ENCODE measurements around the gene HEXA.
"Not testable (repeated sequence)": the region's sequence is repeated elsewhere in the genome, so short reads cannot be mapped to it uniquely, and the experiment has no call there.

Gene HEXA

DNA sequence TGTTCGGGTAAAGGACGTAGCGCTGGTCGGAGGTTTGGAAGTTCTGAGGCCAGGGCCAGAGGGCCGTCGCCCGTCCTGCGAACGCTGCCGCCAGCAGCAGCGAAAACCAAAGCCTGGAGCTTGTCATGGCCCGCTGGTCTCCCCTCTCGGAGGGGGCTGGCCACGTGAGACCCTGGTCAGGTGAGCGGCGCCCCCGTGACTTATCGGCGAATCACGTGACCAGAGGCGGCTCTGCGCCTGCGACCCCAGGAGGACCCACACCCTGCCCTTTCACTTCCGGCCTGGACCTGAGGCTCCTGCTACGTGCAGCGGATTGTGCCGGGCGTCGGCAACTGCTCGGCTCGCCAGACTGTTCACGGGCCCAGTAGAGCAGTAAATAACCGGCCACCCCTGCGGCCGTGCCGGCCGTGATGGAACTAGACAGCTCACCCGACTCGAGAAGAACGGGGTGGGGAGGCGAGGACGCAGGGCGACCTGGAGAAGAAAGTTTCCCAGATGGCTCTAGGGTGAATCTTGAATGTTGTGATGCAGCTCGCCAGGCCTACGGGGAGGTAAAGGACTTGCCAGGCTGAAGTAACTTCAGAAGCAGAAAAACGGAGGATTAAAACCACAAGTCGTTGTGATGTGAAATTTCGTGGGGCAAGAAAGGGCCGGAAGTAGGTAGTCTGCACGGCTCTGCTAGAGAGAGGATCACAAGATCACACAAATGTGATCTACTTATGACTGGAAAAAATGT lies at the start of gene HEXA:
TSS of gene HEXA (minus strand) at position 169 of the 736 bp plus-strand sequence. CDS start at position 127, 42 bp downstream.
- H3K9me3 Mint-ChIP-seq, result no peaks in the 10 kb centered on the region
- peaks cover 28% of the 10 kb centered on the region for H3K36me3 Mint-ChIP-seq (ENCODE audit: insufficient read depth)
- ATAC-seq (replicated peaks; ENCODE audit: extremely low read depth, poor library complexity, severe bottlenecking), result peak; percentile 85
- H3K4me1 Mint-ChIP-seq, result peaks cover 39% of the 10 kb centered on the region
- peak; percentile 97 to 99 for DNase-seq (ENCODE audit: low spot score in 2 of 2)
- H3K27me3 Mint-ChIP-seq, result no peaks in the 10 kb centered on the region
- peak within 1 kb of the TSS; percentile 97 for H3K27ac Mint-ChIP-seq (ENCODE audit: low read depth)
- H3K4me3 Mint-ChIP-seq, result peak within 1 kb of the TSS; percentile 92

DNA sequence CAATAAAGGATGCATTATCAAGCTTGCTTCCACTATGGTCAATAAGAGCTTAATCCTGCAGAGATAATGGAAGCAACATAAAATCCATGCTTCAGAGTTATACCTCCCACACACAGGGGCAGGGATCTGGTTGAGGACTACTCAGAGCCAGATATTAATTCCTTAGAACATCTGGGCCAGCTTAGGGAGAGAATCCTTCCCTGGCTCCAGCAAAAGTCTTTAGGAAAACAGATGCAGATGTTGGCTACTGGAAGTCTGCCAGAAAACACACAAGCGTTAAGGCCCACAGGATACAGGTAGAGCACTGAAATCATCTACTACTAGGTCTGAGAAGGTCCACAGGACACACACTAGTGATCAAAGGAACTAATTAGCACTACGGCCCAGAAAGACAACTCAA lies 47.4 kb upstream of the HEXA start:
- H3K4me3 Mint-ChIP-seq, result no peak overlapping the region
- peaks cover 11% of the 10 kb centered on the region for H3K9me3 Mint-ChIP-seq
- ATAC-seq (replicated peaks; ENCODE audit: extremely low read depth, poor library complexity, severe bottlenecking) (no peak), DNase-seq (ENCODE audit: low spot score in 2 of 2) (no peak)
- no peaks in the 10 kb centered on the region for H3K4me1 Mint-ChIP-seq
- no peaks in the 10 kb centered on the region for H3K36me3 Mint-ChIP-seq (ENCODE audit: insufficient read depth)
- no peak overlapping the region for H3K27ac Mint-ChIP-seq (ENCODE audit: low read depth)
- H3K27me3 Mint-ChIP-seq, result no peaks in the 10 kb centered on the region

DNA sequence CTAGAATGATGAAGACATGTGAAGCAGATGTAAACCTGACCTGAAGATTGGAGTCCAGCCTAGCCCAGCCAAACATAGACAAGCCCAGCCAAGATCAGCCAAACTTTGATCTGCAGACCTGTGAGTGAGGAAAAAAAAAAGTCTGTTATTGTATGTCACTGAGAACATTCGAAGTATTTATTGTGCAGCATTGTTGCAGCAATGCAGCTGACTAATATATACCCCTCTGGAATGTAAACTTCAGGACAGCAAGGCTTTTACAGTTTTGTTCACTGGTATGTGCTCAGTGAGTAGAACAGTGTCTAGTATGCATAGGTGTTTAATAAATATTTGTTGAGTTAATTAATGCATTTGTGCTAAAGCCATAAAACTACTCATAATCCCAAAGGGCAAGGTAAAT lies 45.7 kb upstream of the HEXA start:
- DNase-seq (ENCODE audit: low spot score in 2 of 2) (no peak), ATAC-seq (replicated peaks; ENCODE audit: extremely low read depth, poor library complexity, severe bottlenecking) (no peak)
- H3K9me3 Mint-ChIP-seq, result peaks cover 6% of the 10 kb centered on the region
- H3K27me3 Mint-ChIP-seq, result peaks cover 8% of the 10 kb centered on the region
- no peaks in the 10 kb centered on the region for H3K4me1 Mint-ChIP-seq
- no peak overlapping the region for H3K27ac Mint-ChIP-seq (ENCODE audit: low read depth)
- H3K36me3 Mint-ChIP-seq (ENCODE audit: insufficient read depth), result no peaks in the 10 kb centered on the region
- H3K4me3 Mint-ChIP-seq, result no peak overlapping the region

DNA sequence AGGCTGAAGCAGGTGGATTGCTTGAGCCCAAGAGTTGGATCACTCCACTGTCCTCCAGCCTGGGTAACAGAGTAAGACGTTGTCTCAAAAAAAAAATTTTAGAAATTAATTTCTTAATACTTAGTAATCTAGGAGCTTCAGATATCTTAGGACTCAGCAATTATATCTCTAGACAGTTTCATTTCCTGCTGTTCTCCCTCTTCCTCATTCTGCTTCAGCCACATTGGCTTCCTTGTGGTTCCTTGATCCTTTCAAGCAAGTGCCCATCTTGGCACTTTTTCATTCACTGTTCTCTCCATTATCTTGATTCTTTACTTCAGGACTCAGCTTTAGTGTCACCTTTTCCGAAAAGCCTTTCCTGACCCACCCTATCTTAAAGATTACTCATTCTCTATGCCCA lies 44.8 kb upstream of the HEXA start:
- ATAC-seq (replicated peaks; ENCODE audit: extremely low read depth, poor library complexity, severe bottlenecking) (no peak), DNase-seq (ENCODE audit: low spot score in 2 of 2) (no peak)
- no peak overlapping the region for H3K4me3 Mint-ChIP-seq
- H3K4me1 Mint-ChIP-seq, result no peaks in the 10 kb centered on the region
- H3K27ac Mint-ChIP-seq (ENCODE audit: low read depth), result no peak overlapping the region
- H3K36me3 Mint-ChIP-seq (ENCODE audit: insufficient read depth), result no peaks in the 10 kb centered on the region
- H3K9me3 Mint-ChIP-seq, result no peaks in the 10 kb centered on the region
- H3K27me3 Mint-ChIP-seq, result peaks cover 8% of the 10 kb centered on the region

DNA sequence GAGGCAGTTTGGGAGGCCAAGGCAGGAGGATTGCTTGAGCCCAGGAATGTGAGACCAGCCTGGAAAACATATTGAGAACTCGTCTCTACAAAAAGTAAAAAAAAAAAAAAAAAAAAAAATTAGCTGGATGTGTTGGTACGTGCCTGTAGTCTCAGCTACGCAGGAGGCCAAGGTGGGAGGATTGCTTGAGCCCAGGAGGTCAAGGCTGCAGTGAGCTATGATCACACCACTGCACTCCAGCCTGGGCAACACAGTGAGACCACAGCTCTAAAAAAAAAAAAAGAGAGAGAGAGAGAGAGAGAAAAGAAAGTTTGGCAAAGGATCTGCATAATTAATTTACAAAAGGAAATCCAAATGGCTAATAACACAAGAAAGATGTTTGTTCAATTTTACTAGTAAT lies 44.0 kb upstream of the HEXA start:
- not testable (repeated sequence) for ATAC-seq (replicated peaks; ENCODE audit: extremely low read depth, poor library complexity, severe bottlenecking); H3K27me3 Mint-ChIP-seq; DNase-seq (ENCODE audit: low spot score in 2 of 2); H3K36me3 Mint-ChIP-seq (ENCODE audit: insufficient read depth); H3K27ac Mint-ChIP-seq (ENCODE audit: low read depth); H3K9me3 Mint-ChIP-seq; H3K4me3 Mint-ChIP-seq; H3K4me1 Mint-ChIP-seq

DNA sequence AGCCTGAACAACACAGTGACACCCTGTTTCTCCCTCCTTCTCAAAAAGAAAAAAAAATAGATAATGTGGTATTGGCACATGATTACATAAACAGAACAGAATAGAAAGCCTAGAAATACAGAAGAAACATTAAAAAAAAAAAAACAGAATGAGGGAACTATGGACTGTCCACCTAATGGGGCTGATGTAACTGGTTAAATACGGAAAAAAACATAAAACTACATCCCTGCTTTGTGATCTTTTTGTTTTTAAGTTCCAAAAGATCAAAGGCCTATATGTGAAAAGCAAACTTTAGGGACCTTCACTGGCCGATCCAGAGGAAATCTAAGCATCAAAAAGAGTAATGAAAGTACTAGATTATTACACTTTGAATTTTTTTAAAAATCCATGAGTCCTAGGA lies 39.5 kb upstream of the HEXA start:
- ATAC-seq (replicated peaks; ENCODE audit: extremely low read depth, poor library complexity, severe bottlenecking) (no peak), DNase-seq (ENCODE audit: low spot score in 2 of 2) (no peak)
- Mint-ChIP-seq H3K4me1 (no peaks in the 10 kb centered on the region), H3K4me3 (no peak overlapping the region), H3K27me3 (peaks cover 40% of the 10 kb centered on the region), H3K36me3 (ENCODE audit: insufficient read depth) (peaks cover 1% of the 10 kb centered on the region), H3K27ac (ENCODE audit: low read depth) (no peak overlapping the region), H3K9me3 (no peaks in the 10 kb centered on the region)

DNA sequence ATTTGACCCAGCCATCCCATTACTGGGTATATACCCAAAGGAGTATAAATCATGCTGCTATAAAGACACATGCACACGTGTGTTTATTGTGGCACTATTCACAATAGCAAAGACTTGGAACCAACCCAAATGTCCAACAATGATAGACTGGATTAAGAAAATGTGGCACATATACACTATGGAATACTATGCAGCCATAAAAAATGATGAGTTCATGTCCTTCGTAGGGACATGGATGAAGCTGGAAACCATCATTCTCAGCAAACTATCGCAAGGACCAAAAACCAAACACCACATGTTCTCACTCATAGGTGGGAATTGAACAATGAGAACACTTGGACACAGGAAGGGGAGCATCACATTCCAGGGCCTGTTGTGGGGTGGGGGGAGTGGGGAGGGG lies 37.5 kb upstream of the HEXA start:
- not testable (repeated sequence) for H3K4me1 Mint-ChIP-seq; H3K9me3 Mint-ChIP-seq; ATAC-seq (replicated peaks; ENCODE audit: extremely low read depth, poor library complexity, severe bottlenecking); H3K27ac Mint-ChIP-seq (ENCODE audit: low read depth); H3K4me3 Mint-ChIP-seq; H3K36me3 Mint-ChIP-seq (ENCODE audit: insufficient read depth); DNase-seq (ENCODE audit: low spot score in 2 of 2)
- H3K27me3 Mint-ChIP-seq, result peaks cover 59% of the 10 kb centered on the region

DNA sequence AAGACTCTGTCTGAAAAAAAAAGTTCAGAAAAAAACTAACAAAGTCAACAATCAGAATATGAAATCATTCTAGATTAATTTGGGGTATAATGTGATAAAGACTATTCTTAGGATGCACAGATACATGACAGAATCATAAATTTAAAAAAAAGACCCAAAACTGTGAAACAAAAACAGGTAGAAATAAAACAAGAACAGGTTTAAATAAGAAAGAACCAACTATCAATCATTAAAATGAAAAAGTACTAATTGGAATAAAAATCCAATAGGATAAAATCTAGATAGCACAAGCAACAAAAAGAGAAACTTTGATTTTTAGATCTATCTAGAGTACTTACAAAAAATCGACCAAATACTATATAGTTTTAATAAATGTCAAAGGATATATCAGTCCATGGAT lies 35.7 kb upstream of the HEXA start:
- Mint-ChIP-seq H3K27me3 (peaks cover 70% of the 10 kb centered on the region), H3K4me1 (no peaks in the 10 kb centered on the region), H3K27ac (ENCODE audit: low read depth) (no peak overlapping the region), H3K9me3 (no peaks in the 10 kb centered on the region), H3K4me3 (no peak overlapping the region), H3K36me3 (ENCODE audit: insufficient read depth) (peaks cover 1% of the 10 kb centered on the region)
- no peak for ATAC-seq (replicated peaks; ENCODE audit: extremely low read depth, poor library complexity, severe bottlenecking)
- no peak for DNase-seq (ENCODE audit: low spot score in 2 of 2)

DNA sequence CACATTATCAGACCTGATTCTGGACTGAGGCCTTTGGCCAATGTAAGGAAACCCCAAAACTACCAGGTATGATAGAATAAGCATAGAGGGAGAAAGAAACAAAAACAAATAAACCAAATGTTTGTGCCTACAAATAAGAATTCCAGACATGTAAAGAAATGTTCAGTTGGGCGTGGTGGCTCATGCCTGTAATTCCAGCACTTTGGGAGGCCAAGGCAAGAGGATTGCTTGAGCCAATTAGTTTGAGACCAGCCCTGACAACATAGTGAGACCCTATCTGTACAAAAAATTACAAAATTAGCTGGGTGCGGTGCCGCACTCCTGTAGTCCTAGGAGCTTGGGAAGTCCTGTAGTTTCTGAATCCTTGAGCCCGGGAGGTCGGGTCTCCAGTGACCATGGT lies 35.3 kb upstream of the HEXA start:
- no peak overlapping the region for H3K4me3 Mint-ChIP-seq
- peaks cover 74% of the 10 kb centered on the region for H3K27me3 Mint-ChIP-seq
- DNase-seq (ENCODE audit: low spot score in 2 of 2) (no peak), ATAC-seq (replicated peaks; ENCODE audit: extremely low read depth, poor library complexity, severe bottlenecking) (no peak)
- no peak overlapping the region for H3K27ac Mint-ChIP-seq (ENCODE audit: low read depth)
- no peaks in the 10 kb centered on the region for H3K9me3 Mint-ChIP-seq
- peaks cover 1% of the 10 kb centered on the region for H3K36me3 Mint-ChIP-seq (ENCODE audit: insufficient read depth)
- H3K4me1 Mint-ChIP-seq, result no peaks in the 10 kb centered on the region

DNA sequence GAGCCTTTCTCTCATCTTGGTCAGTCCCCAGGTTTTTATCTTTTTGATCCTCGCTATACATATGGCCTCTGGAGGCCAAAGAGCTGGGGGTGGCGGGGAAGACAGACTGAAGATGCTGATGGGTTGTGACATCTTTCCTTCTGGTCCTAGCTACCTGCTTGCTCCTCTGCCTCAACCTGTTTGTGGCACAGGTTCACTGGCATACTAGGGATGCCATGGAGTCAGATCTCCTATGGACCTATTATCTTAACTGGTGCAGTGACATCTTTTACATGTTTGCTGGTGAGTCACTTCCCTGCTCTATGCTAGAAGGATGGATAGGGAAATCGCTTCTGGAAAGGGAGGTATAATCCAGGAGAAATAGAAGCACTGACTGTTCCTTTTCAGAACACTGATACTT lies 31.1 kb upstream of the HEXA start:
- H3K27me3 Mint-ChIP-seq, result peaks cover 94% of the 10 kb centered on the region

DNA sequence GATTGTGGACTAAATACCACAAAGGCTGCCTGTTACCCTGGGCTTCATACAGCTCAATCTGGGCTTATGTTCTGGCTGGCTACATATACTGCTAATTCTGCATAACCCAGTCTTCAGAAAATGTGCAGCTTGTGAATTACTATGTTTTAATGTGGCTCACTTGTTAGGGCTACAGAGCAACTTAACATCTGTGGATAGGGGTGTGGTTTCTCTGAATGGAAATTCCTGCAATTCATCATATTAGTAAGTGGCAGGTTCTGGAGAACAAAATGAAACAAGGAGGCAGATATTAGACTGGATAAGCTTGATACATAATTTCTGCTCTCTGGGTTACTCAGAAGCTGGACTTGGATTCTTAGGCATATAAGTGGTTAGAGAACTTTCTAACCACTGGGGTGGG lies 29.0 kb upstream of the HEXA start:
- Mint-ChIP-seq H3K9me3 (no peaks in the 10 kb centered on the region), H3K27ac (ENCODE audit: low read depth) (no peak overlapping the region), H3K27me3 (peaks cover 76% of the 10 kb centered on the region), H3K4me1 (no peaks in the 10 kb centered on the region), H3K36me3 (ENCODE audit: insufficient read depth) (peaks cover 3% of the 10 kb centered on the region), H3K4me3 (no peak overlapping the region)
- ATAC-seq (replicated peaks; ENCODE audit: extremely low read depth, poor library complexity, severe bottlenecking) (no peak), DNase-seq (ENCODE audit: low spot score in 2 of 2) (no peak)

More for the DNA sequence above, 31.1 kb upstream of the HEXA start:
- H3K27ac Mint-ChIP-seq (ENCODE audit: low read depth), result no peak overlapping the region
- no peaks in the 10 kb centered on the region for H3K9me3 Mint-ChIP-seq
- ATAC-seq (replicated peaks; ENCODE audit: extremely low read depth, poor library complexity, severe bottlenecking), result no peak
- H3K4me3 Mint-ChIP-seq, result no peak overlapping the region
- no peaks in the 10 kb centered on the region for H3K4me1 Mint-ChIP-seq
- peaks cover 3% of the 10 kb centered on the region for H3K36me3 Mint-ChIP-seq (ENCODE audit: insufficient read depth)
- DNase-seq (ENCODE audit: low spot score in 2 of 2), result no peak

DNA sequence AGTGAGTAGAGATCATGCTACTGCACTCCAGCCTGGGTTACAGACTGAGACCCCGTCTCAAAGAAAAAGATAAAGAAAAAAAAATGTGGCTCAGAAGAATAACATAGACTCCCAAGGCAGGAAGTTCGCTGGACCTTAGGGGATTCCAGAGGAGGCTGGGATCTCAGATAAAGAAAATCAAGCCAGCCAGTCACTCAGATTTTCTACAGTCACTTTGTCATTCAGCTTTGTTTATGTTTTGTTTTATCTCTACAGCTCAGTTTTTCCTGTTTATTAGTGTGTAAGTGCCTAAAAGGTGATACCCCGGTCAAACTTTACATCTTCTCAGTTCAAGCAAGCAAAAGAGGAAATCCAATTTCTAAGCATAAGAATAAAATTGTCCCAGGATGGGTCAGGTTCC lies 28.5 kb upstream of the HEXA start:
- no peak for DNase-seq (ENCODE audit: low spot score in 2 of 2)
- H3K36me3 Mint-ChIP-seq (ENCODE audit: insufficient read depth), result peaks cover 3% of the 10 kb centered on the region

DNA sequence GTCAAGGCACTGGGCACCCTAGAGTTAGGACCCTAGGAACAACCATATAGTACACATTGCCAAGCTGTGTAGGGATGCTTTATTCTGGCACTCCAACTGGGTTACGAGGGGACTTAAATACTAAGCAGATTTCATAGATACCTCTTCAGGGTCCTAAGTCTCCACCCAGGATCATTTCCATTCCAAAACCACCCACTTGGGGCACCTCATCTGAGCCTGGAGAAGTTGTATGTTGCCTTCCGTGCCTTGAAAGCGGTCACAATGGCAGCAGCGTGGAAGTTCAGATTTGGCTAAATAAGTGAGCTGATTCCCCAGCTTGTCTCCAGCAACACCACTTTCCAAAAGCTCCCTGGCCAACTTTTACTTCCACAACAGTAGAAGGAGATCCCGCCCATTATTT lies 26.9 kb upstream of the HEXA start:
- DNase-seq (ENCODE audit: low spot score in 2 of 2), result no peak
- H3K27me3 Mint-ChIP-seq, result peaks cover 68% of the 10 kb centered on the region
- H3K9me3 Mint-ChIP-seq, result no peaks in the 10 kb centered on the region
- ATAC-seq (replicated peaks; ENCODE audit: extremely low read depth, poor library complexity, severe bottlenecking), result no peak
- H3K27ac Mint-ChIP-seq (ENCODE audit: low read depth), result no peak overlapping the region
- no peak overlapping the region for H3K4me3 Mint-ChIP-seq
- H3K36me3 Mint-ChIP-seq (ENCODE audit: insufficient read depth), result peaks cover 3% of the 10 kb centered on the region
- no peaks in the 10 kb centered on the region for H3K4me1 Mint-ChIP-seq

More for the DNA sequence above, 28.5 kb upstream of the HEXA start:
- H3K9me3 Mint-ChIP-seq, result no peaks in the 10 kb centered on the region
- no peak overlapping the region for H3K4me3 Mint-ChIP-seq
- peaks cover 71% of the 10 kb centered on the region for H3K27me3 Mint-ChIP-seq
- no peaks in the 10 kb centered on the region for H3K4me1 Mint-ChIP-seq
- H3K27ac Mint-ChIP-seq (ENCODE audit: low read depth), result no peak overlapping the region
- ATAC-seq (replicated peaks; ENCODE audit: extremely low read depth, poor library complexity, severe bottlenecking), result no peak
